CD4-positive, alpha-beta T cell (primary cell): ENCODE data around the gene NOC4L. TPM values are rescaled to one million over a fixed set of nuclear protein-coding genes. Genes with fewer than 3 reads are reported as not detected.

Experiments used
- ATAC-seq: fragments of 200-7000 bp; cut with Tn5 transposase; one replicate; pipeline ENCODE4 v1.10.0; 2022; ENCODE audit warnings: mild to moderate bottlenecking; ENCODE audit not compliant: poor library complexity
- CTCF ChIA-PET: fragments of 350-600 bp; sonication (Branson Sonifier 250); formaldehyde crosslinking; loops from one replicate; lab custom pipeline; 2021; ENCODE audit warnings: antibody characterized with exemption, inconsistent platforms; lab: Charles Lee
- POLR2A ChIA-PET: fragments of 350-600 bp; sonication (Branson Sonifier 250); formaldehyde crosslinking; loops from one replicate; lab custom pipeline; 2021; ENCODE audit warnings: antibody characterized with exemption, inconsistent platforms; lab: Charles Lee
- DNase-seq, 14 experiments: peaks; one replicate each; pipeline ENCODE4 v3.0.0-alpha.2; 2013 to 2020; ENCODE audit warnings: mixed read lengths in 2 of 14
- H3K27ac ChIP-seq, 2 donors: one replicate each; pipeline versions ENCODE4 v1.5.1 to v1.7.0; 2013; ENCODE audit warnings: low read length in 2 of 2, low read depth in 1 of 2, mild to moderate bottlenecking in 1 of 2
- H3K27me3 ChIP-seq, 2 experiments: 1 replicate in 1 of 2; 2 replicates in 1 of 2; pipeline versions ENCODE4 v1.6.1 to v1.7.0; 2013; ENCODE audit warnings: low read length in 2 of 2, control low read depth in 1 of 2, mild to moderate bottlenecking in 1 of 2, moderate library complexity in 1 of 2; ENCODE audit not compliant: insufficient read depth in 2 of 2, control insufficient read depth in 1 of 2
- H3K36me3 ChIP-seq: one replicate; pipeline ENCODE4 v1.6.1; 2013; ENCODE audit warnings: low read length, control low read depth; ENCODE audit not compliant: insufficient read depth
- H3K4me1 ChIP-seq: one replicate; pipeline ENCODE4 v1.6.1; 2013; ENCODE audit warnings: low read length, control low read depth; ENCODE audit not compliant: insufficient read depth
- H3K4me3 ChIP-seq: one replicate; pipeline ENCODE4 v1.5.1; 2013; ENCODE audit warnings: mild to moderate bottlenecking, low read length, moderate library complexity
- H3K9me3 ChIP-seq, 2 experiments: 1 replicate in 1 of 2; 2 replicates in 1 of 2; pipeline versions ENCODE4 v1.6.1 to v1.7.0; 2013; ENCODE audit warnings: low read length in 2 of 2, mild to moderate bottlenecking in 2 of 2, control low read depth in 1 of 2, moderate library complexity in 1 of 2; ENCODE audit not compliant: control insufficient read depth in 1 of 2, insufficient read depth in 1 of 2
- H3K27ac Mint-ChIP-seq: one replicate; pipeline ENCODE4 v1.8.0; 2020; ENCODE audit warnings: mixed read lengths
- H3K27me3 Mint-ChIP-seq: one replicate; pipeline ENCODE4 v1.8.0; 2021; ENCODE audit warnings: mixed read lengths
- H3K36me3 Mint-ChIP-seq: one replicate; pipeline ENCODE4 v1.8.0; 2021; ENCODE audit warnings: low read depth, mixed read lengths
- H3K4me1 Mint-ChIP-seq: one replicate; pipeline ENCODE4 v1.8.0; 2021; ENCODE audit warnings: low read depth, mixed read lengths
- H3K4me3 Mint-ChIP-seq: one replicate; pipeline ENCODE4 v1.8.0; 2020; ENCODE audit warnings: mild to moderate bottlenecking, mixed read lengths
- H3K9me3 Mint-ChIP-seq: one replicate; pipeline ENCODE4 v1.8.0; 2020; ENCODE audit warnings: mixed read lengths
- intact Hi-C, 2 experiments: fragments of 100-400 bp; cut with DNase I in 1 of 2; cut with micrococcal nuclease in 1 of 2; formaldehyde crosslinking; loops; one replicate each; pipeline versions ENCODE4 v1.15.1 to v1.9.0; 2023 to 2025; cut with DNase I, micrococcal nuclease
- total RNA-seq, 174 experiments: library from RNA in 2 of 174; stranded (reverse) in 2 of 174; gene quantifications; one replicate each; pipeline ENCODE4 v1.2.3 and lab custom pipeline; 2021 to 2026
- TF ChIP-seq, protein P1 (sequence below): fragments of 200-600 bp; IDR thresholded peaks from one replicate; pipeline ENCODE4 v1.8.0; 2022; ENCODE audit warnings: antibody characterized with exemption, mild to moderate bottlenecking

NOC4L gene
- total RNA-seq, 2 experiments from 2014 or later = 21.8 to 22.3 TPM

GRCh38 chr12:132176385-132176919, 32.2 kb downstream of the NOC4L start:
- peaks cover 55% of the 10 kb centered on the region for H3K4me1 ChIP-seq
- H3K36me3 ChIP-seq = no peaks in the 10 kb centered on the region
- TF ChIP-seq, protein P1, sequence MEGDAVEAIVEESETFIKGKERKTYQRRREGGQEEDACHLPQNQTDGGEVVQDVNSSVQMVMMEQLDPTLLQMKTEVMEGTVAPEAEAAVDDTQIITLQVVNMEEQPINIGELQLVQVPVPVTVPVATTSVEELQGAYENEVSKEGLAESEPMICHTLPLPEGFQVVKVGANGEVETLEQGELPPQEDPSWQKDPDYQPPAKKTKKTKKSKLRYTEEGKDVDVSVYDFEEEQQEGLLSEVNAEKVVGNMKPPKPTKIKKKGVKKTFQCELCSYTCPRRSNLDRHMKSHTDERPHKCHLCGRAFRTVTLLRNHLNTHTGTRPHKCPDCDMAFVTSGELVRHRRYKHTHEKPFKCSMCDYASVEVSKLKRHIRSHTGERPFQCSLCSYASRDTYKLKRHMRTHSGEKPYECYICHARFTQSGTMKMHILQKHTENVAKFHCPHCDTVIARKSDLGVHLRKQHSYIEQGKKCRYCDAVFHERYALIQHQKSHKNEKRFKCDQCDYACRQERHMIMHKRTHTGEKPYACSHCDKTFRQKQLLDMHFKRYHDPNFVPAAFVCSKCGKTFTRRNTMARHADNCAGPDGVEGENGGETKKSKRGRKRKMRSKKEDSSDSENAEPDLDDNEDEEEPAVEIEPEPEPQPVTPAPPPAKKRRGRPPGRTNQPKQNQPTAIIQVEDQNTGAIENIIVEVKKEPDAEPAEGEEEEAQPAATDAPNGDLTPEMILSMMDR = no peak
- no peak overlapping the region for H3K4me3 ChIP-seq
- no peak overlapping the region for H3K27ac Mint-ChIP-seq
- H3K4me1 Mint-ChIP-seq = peaks cover 40% of the 10 kb centered on the region
- intact Hi-C loops = no loop called here
- H3K9me3 ChIP-seq = peaks cover 0 to 10% of the 10 kb centered on the region in 2 experiments
- DNase-seq = no peak
- ATAC-seq = no peak
- CTCF ChIA-PET = no interaction called here
- H3K4me3 Mint-ChIP-seq = no peak overlapping the region
- H3K36me3 Mint-ChIP-seq = no peaks in the 10 kb centered on the region
- H3K9me3 Mint-ChIP-seq = no peaks in the 10 kb centered on the region
- no peak overlapping the region for H3K27ac ChIP-seq
- H3K27me3 ChIP-seq = peaks cover 0 to 3% of the 10 kb centered on the region in 2 experiments
- H3K27me3 Mint-ChIP-seq = peaks cover 12% of the 10 kb centered on the region
- POLR2A ChIA-PET = no interaction called here

DNA sequence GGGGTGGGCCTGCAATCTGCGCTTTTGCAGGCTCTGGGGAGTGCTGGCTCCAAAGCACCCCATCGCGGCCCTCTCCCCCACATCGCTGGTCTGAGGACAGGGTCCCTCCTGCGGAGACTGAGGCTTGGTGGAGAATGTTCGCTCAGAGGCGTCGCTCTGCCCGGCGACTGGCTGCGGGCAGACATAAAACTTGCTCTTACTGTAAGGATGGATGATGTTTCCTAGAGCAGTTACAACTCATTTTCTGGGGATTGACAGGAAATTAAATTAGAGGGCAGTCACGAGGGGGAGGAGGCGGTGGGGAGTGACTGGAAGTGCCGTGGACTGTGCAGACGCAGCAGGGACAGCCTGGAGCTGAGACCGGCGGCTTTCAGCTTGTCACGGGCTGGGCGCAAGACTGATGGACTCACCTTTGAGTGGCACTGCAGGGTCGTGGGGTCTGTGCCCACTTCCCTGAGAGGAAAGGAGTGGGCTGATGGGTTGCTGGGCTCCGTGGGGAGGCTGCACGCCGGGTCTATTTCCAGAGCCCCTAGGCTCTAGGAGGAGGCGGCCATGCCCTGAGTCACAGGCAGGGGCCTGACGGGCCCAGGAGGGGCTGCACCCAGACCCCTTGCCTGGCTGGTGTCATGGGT, 32.8 kb downstream of the NOC4L start:
- no peak overlapping the region for H3K27ac Mint-ChIP-seq
- CTCF ChIA-PET = no interaction called here
- peaks cover 41% of the 10 kb centered on the region for H3K4me1 Mint-ChIP-seq
- H3K27me3 Mint-ChIP-seq = peaks cover 12% of the 10 kb centered on the region
- no peaks in the 10 kb centered on the region for H3K36me3 Mint-ChIP-seq
- Histone ChIP-seq H3K4me3 (no peak overlapping the region), H3K27me3 (peaks cover 0 to 3% of the 10 kb centered on the region in 2 experiments), H3K9me3 (peaks cover 0 to 14% of the 10 kb centered on the region in 2 experiments), H3K4me1 (peaks cover 55% of the 10 kb centered on the region), H3K27ac (no peak overlapping the region), H3K36me3 (no peaks in the 10 kb centered on the region)
- no peaks in the 10 kb centered on the region for H3K9me3 Mint-ChIP-seq
- DNase-seq = no peak
- POLR2A ChIA-PET = no interaction called here
- no peak for ATAC-seq
- H3K4me3 Mint-ChIP-seq = no peak overlapping the region
- TF ChIP-seq, protein P1 = no peak
- intact Hi-C loops = no loop called here

- H3K4me1 Mint-ChIP-seq = peaks cover 35% of the 10 kb centered on the region
- CTCF ChIA-PET = interaction anchor here (1.9 kb wide), 1 partner anchor 24 kb away, joined by 8 read pairs; no protein-coding TSS in a partner anchor
- ATAC-seq (no peak), DNase-seq (peak in 1 of 14 experiments; percentile 32)
- no peaks in the 10 kb centered on the region for H3K36me3 ChIP-seq
- H3K27me3 Mint-ChIP-seq = peaks cover 7% of the 10 kb centered on the region
- POLR2A ChIA-PET = interaction anchor here (1.1 to 3.5 kb wide), 4 partner anchors 10 to 16 kb away, joined by 3 to 35 read pairs (median 4); no protein-coding TSS in a partner anchor
- peak overlapping the region; percentile 40 for H3K4me3 ChIP-seq
- H3K36me3 Mint-ChIP-seq = no peaks in the 10 kb centered on the region
- intact Hi-C loops = no loop called here
- H3K9me3 ChIP-seq = peaks cover 0 to 22% of the 10 kb centered on the region in 2 experiments
- H3K27me3 ChIP-seq = peaks cover 0 to 3% of the 10 kb centered on the region in 2 experiments
- peak overlapping the region; percentile 94 for H3K27ac Mint-ChIP-seq
- TF ChIP-seq, protein P1 = no peak
- H3K4me3 Mint-ChIP-seq = peak overlapping the region; percentile 88
- peaks cover 46% of the 10 kb centered on the region for H3K4me1 ChIP-seq
- peaks cover 3% of the 10 kb centered on the region for H3K9me3 Mint-ChIP-seq
- no peak overlapping the region for H3K27ac ChIP-seq
Measured at GRCh38 chr12:132178316-132178715, 34.1 kb downstream of the NOC4L start.
